COR-L47 (cell line): ENCODE measurements around the gene FAM200B.
"Not testable (repeated sequence)": the region's sequence is repeated elsewhere in the genome, so short reads cannot be mapped to it uniquely, and the experiment has no call there.

Experiments
- DNase-seq: peaks from one replicate; lab custom pipeline; 2025; lab: John Stamatoyannopoulos, UW

Gene FAM200B

DNA sequence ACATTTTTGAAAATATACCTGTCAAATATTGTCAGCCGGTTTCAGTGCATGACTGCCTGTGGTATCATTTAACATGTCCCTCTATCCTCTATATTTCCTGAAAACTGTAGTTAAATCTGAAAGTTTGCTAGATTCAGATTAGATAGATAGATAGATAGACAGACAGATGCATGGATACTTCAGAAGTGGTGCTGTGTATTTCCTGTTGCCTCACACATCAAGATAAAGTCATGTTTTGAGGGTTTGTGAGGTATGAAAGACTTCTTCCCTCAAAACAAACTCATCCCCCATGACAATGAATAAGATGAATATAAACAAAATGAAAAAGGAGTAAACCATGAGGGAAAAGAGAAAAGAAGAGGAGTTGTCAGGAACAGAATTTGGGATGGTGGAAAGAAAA is 15.2 kb downstream of the FAM200B start:
- DNase-seq: no peak

DNA sequence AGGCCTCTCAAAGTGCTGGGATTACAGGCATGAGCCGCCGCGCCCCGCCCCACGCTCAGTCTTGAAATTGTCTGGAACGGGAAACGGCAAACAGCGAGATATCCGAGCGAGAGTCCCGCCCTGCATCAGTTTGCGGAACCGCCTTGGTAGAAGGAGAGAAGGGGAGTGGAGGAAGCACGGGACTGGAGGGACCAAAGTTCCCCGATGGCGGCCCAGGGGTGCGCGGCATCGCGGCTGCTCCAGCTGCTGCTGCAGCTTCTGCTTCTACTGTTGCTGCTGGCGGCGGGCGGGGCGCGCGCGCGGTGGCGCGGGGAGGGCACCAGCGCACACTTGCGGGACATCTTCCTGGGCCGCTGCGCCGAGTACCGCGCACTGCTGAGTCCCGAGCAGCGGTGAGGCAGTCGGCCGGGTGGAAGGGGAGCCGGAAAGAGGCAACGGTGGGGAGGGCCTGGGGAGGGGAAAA is 21.3 kb downstream of the FAM200B start, which contains the start of gene BST1:
BST1 (plus strand) TSS at position 125 of the 463 bp plus-strand sequence; CDS start at position 205, 80 bp downstream.
- no peak for DNase-seq

DNA sequence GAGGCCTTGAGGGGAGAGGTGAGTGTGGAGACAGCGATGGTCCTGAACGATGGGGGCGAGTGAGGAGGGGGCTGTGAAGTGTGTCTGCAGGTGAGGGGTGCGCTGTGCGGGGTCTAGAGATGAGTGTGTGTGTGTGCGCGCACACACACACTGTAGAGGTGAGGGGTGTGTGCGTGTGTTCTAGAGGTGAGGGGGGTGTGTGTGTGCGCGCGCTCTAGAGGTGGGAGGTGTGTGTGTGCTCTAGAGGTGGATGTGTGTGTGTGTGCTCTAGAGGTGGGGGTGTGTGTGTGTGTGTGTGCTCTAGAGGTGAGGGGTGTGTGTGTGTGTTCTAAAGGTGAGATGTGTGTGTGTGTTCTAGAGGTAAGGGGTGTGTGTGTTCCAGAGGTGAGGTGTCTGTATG is 21.8 kb downstream of the FAM200B start:
- no peak for DNase-seq

DNA sequence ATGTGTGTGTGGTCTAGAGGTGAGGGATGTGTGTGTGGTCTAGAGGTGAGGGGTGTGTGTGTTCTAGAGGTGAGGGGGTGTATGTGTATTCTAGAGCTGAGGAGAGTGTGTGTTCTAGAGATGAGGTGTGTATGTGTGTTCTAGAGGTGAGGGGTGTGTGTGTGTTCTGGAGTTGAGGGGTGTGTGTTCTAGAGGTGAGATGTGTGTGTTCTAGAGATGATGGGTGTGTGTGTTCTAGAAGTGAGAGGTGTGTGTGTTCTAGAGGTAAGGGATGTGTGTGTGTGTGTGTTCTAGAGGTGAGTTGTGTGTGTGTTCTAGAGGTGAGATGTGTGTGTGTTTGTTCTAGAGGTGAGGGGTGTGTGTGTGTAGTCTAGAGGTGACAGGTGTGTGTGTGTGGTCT is 22.5 kb downstream of the FAM200B start:
- DNase-seq: no peak

DNA sequence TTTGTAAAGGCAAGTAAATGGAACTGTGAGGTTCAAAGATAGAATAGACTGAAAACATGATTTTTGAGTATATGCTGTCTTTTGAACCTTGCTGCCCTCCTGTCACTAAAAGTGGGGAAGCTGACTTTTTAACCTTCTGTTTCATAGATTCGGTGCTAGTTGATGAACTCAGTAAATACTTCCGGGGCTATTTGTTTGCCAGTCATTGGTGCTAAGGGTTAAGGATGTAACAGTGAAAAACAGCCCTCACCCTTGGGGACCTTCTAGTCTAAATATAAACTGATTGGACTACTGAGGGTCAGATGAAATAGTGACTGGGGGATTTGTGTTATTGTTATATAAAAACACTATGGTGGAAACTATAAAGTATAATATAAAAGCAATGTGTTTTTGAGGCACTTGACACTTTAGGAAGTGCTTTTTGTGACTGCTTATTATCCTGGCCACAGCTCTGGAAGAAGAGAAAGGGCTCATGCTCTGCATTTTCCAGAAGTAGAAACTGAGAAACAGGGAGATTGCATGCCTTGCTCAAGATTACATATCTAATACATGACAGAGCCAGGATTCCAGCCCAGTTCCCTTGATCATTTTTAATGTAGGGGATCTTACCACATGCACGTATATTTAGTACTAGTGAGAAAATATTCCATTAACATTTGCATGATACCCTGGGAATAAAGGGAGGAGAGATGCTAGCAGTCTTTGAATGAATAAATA is 25.2 kb downstream of the FAM200B start:
- DNase-seq: no peak

DNA sequence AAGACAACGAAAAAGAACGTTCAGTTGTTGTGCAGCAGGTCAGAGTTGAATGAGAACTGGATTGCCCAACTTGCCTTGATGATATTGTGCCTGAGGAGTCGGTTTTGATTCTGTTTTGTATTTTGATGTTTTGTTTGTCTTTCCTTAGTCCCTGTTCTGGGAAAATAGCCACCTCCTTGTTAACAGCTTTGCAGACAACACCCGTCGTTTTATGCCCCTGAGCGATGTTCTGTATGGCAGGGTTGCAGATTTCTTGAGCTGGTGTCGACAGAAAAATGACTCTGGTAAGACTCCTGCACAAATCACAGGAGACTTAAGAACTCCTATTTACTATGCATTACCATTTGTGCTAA is 25.7 kb downstream of the FAM200B start:
- no peak for DNase-seq

DNA sequence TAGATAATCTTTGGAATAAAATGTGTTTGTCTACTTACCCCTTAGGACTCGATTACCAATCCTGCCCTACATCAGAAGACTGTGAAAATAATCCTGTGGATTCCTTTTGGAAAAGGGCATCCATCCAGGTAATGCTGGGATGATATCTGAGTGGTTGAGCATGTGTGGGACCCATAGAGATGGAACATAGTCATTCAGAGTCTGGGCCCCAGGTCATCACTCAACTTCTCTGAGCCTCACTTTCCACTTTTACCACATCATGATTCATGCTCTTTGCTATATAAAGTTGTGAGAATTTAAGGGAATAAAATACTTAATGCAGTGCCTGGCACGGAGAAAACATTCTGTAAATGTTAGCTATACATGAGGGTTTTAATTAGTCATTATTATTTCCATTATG is 30.1 kb downstream of the FAM200B start:
- no peak for DNase-seq

DNA sequence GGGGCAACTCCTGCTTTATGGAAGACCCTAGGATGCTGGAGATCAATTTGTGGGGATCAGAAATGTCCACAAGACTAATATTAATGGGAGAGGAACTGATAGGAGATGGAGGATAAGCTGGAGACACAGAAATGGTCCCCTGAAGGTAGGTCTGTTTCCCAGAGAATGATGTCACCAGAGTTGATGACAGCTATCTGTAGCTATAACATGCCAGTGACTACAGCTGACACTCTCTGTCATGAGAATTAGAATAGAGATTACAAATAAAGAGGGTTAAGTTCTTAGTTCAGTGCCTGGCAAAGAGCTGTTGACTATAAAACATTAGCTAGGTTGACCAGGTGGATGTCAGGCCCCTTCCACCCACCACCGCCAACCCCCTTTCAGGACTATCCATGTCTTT is 30.6 kb downstream of the FAM200B start:
- DNase-seq: no peak

DNA sequence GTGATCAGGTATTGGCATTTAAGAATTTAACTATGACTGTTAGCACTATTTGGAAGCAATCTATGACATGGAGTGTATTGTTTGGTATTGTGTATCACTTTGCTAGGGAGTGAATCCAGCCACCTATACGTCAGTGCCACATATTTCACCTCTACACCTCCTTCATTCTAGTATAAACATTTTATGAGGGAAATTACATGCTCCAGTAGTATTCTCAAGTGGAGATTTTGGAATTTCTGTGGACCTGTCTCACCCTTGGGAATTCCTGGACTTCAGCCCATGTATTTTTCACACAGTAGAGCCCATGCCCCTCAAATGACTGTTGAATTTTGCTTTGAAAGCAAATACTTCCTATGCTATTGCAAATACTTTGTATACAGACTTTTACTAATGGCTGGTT is 32.5 kb downstream of the FAM200B start:
- no peak for DNase-seq

DNA sequence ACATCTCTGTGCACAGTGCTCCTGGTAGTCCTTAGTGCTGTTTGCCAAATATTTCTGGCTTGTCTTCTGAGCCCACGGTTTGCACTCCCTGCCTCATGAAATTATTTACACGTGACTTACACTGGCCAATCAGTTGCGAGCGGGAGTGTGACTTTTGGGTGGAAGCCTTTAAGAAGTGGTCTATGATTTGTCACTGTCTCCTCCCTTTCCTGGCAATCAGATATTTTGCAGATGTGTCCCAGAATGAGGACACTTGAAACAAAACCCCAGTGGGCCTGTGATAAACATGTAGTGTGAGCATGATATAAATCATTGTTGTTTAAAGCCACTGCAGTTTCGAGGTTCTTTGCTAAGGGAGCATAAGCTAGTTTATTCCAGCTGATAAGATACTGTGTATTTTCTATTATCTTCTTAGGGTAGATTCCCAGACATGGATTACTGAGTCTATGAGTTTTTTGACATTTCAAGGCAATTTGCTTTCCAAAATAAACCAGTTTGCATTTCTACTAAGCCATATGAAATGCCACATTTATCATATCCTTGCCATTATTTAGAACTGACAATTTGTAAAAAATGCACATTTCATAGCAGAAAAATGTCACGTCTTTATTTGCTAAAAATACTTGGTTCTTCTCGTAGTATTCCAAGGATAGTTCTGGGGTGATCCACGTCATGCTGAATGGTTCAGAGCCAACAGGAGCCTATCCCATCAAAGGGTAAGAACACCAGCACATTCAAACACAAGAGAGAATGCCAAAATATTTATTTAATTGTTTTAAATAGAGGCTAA is 33.2 kb downstream of the FAM200B start:
- no peak for DNase-seq

DNA sequence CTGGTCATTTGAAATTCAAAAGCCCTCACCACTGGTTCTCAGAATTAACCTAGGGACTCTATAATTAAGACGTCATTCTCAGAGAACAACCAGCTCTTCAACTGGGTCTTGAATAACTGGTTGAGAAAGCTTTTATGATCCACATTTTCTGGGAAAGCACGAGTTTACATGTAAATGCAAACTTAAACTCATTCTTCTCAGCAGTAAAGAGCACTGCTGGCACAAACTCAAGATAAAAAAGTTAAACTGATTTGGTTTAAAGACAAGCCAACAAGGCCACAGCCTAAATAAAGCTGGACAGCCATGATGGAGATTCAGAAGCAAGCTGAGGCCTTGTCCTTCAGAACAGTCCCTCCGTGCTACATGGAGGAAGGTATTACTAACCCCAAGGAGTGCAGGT is 34.5 kb downstream of the FAM200B start:
- DNase-seq: no peak

DNA sequence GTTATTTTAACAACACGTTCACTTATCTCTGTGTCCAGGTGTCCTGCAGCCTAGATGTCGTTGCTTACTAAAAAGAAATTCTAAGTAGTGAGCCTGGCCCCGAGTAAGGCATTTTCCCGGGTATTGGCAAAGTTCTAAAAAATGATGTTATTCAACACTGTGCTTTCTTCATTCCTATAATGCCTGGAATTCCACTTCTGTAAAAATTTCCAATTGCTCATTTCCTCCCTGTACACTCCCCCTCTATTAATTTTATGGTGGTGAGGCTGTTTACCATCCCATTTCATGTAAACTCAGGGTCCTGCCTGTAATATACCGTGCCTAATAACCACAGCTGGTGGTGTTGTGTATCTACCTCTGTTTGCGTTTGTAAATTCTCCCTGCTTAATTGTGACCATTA is 35.5 kb downstream of the FAM200B start:
- DNase-seq: no peak

DNA sequence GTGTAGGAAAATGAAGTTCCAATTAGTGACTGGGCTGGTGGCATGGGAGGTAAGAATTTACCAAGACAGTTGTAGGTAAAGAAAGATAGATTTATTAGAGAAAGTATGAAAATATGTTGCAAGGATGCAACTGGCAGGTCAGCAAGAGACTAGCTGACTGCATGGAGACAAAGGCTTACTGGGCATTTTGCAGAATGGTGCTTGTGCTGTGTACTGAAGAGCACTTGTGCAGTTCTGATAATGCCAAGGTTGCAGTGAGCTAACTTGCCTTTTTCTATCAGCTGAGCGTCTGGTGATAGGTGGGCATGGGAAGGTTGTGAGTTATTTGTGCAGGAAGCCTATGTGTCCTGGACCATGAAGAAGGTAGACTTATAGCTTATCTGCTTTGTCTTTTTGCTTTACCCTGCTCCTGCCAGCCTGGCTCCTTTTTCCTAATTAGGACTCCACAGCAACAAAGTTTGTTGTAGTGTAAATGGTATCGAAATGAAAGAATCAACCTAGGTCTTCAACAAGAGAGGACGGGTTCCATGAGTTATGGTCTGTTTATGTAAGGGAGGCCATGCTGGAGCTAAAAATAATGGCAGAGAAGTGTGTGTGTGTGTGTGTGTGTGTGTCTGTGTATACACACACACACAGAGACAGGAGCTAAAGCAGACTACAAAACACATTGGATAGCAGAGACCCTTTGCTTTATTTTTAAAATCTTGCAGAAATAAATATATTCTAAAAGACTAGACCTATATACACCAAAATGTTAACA is 36.2 kb downstream of the FAM200B start:
- no peak for DNase-seq

DNA sequence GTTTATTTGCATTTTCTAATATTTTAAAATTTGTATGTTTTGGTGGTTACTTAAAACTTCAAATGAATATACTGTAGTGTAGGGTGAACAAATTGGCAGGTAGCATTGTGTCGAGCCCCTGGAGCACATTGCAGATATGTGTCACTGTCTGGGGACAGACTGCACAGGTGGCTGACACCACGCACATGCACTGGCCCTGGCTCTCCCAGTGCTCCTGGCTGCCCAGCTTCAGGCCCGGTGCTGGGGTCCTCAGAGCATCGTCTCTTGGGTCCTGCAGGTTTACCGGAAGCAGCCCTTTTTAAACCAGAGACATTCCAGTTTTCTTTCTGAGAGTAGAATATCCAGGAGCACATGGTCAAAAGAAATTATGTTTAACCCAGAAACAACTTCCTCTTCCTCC is 36.8 kb downstream of the FAM200B start:
- DNase-seq: no peak

DNA sequence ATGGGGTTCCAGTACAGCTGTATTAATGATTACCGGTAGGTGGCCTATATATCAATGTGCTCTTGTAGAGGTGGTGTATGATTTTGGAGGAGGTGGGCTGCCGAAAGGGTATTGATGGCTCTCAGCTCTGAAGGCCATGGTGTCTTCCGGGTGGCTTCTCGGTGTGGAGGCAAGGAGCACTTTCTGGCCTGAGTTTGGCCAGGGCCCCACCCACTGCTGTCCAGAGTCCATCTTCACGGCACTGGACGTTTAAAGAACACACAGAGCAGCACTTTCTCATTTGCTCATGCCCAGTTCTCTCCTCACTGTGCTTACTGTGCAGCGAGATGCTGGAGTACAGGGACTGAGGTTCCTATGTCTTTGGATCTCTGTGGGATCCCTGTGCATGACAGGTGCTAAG is 37.3 kb downstream of the FAM200B start:
- DNase-seq: no peak

DNA sequence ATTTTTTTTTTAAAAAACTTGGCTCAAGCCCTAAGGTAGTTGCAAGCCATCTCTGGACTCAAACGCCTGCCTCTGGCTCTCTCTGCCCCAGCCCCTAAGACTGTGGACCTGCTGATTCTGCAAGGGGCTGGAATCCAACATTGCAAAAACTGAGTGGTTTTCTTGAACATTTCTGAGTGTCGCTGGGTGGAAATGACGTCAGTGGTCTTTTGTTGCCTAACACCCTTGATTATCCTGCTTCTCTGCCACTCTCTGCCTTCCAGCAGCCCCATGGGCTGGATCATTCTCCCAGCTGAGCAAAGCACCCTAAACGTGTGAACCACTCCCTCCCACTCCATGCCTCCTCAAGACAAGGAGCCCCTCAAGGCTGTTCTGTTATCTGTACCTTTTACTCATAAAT is 37.9 kb downstream of the FAM200B start:
- DNase-seq: no peak

DNA sequence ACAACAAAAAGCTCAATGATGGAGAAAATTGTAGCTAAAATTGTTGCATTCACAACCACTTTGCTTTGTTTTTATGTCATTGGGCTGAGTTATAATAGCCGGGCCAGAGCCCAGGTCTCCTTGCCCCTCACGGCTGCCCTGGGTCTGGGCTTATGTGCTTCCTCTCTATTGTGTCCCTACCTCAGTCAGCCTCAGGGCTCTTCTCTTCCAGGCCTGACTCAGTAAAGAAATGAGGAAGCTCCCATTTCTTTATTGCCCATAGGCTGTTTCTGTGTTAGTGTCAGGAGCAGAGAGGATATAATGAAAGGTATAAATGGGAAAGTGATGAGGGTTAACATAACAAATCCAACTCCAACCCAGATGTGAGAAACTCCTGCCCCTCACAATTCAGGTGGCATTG is 39.2 kb downstream of the FAM200B start:
- no peak for DNase-seq

DNA sequence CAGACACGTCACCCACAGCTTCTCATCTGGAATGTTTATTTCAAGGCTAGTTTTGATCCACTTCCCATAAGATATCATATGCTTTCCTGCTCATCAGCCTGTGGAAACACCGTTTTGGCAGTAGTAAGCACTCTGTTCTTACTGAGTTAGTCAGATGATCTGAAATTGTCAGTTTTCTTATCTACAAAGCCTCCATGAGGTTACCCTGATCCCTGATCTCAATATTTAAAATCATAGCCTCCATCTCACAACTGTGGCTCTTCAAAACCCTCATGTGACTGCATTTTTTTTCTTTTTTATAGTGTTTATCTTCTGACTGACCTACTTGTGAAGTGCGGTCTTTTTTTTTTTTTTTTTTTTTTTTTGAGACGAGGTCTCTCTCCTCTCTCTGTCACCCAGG is 44.0 kb downstream of the FAM200B start:
- no peak for DNase-seq

DNA sequence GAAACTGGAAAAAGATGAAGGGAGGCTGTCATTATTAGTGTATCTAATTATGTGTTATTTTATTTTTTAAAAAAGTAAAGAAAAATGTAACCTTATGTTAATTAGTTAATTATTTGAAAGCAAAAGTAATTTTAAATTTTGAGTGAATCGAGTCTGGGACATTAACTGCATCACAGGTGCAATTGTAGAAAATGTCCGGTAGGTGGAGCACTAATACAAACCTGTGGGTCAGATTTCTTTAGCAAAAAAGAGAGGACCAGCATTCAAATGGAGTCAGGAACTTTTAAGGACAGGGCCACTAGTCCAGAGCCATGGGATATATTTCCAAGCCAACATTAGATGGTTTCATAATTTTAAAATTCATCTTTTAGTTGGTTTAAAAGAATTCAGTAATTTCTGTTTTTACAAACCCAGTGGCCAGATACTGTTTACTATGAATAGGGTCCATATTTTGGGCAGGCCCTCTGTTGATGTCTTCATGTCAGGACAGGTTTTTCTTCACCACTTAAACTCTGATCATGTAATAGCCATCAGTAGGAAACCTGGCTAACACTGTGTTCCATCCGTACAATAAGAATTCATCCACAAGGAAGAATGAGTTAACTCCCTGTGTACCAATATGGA is 48.4 kb downstream of the FAM200B start:
- peak; percentile 28 for DNase-seq

DNA sequence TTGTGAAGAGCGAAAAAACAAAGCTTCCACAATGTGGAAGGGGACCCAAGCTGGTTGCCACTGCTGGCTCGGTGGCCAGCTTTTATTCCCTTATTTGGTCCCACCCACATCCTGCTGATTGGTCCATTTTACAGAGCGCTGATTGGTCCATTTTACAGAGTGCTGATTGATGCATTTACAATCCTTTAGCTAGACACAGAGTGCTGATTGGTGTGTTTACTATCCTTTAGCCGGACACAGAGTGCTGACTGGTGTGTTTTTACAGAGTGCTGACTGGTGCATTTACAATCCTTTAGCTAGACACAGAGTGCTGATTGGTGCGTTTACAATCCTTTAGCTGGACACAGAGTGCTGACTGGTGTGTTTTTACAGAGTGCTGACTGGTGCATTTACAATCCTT is 51.4 kb downstream of the FAM200B start:
- DNase-seq: not testable (repeated sequence)

DNA sequence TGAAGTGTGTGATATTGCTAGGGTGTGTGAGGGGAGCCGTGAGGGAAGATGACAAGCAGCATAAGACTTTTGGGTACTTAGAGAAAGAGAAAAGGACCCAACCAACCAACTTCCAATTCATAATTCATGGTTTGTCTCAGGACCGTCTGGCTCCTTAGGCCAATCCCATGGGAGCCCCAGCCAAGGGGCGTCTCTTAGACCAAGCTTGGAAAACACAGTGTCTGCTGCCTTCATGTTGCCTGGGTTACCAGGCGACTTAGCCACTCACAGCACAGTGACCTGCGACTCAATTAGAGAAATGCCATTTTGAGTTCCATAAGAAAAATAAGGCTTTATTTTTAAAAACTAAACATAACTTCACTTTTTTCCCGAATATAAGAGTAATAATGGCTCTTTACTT is 53.9 kb downstream of the FAM200B start:
- DNase-seq: no peak

DNA sequence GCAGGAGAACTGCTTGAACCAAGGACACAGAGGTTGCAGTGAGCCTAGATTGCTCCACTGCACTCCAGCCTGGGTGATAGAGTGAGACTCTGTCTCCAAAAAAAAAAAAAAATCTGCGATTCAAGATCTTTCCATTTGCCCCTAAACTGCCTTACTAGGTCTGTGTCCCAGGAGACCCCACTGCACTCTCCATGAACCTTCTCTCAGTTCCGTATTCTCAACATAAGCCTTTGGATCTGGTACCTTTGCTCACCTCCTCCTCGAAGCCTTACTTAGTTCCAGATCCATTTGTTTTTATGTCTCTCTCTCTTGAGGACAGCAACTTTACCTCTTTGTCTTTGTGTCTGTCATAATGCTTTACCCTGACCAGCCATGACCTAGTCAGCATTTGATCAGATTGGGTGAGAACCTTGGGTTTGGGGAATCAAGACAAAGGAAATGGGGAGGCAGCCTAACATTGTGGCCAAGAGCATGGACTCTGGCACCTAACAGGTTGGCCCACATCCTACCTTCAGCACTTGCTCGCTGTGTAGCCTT is 55.0 kb downstream of the FAM200B start:
- no peak for DNase-seq
